Glomerular visceral epithelial cell (primary cell): ENCODE results near the gene IGSF9.
"Not testable (repeated sequence)": the region's sequence is repeated elsewhere in the genome, so short reads cannot be mapped to it uniquely, and the experiment has no call there.

Experiments
- DNase-seq: peaks from one replicate; pipeline ENCODE4 v3.0.0-alpha.2; 2016; ENCODE audit errors: extremely low spot score

IGSF9 gene

GRCh38 chr1:159920651-159921050 lies 24.8 kb downstream of the IGSF9 start:
- no peak for DNase-seq

DNA sequence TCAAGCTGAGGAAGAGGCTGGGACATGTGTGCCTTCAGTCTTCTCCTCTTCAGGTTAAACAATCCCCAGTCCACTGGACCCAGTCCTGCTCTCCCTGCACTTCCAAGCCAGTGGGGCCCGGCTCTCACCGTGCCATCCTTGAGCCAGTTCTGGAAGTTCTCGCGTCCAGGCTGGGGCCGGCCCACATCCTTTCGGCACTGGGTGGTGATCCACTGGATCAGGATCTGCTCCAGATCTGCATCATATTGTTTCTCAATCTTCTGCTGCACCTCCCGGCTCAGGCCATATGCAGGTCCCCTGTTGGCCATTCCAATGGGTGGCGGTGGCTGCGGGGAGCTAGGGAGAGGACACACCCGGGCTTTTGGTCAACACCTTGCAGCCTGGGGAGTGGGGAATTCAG lies 25.2 kb downstream of the IGSF9 start:
- no peak for DNase-seq

GRCh38 chr1:159919236-159919865 lies 26.1 kb downstream of the IGSF9 start:
- no peak for DNase-seq

DNA sequence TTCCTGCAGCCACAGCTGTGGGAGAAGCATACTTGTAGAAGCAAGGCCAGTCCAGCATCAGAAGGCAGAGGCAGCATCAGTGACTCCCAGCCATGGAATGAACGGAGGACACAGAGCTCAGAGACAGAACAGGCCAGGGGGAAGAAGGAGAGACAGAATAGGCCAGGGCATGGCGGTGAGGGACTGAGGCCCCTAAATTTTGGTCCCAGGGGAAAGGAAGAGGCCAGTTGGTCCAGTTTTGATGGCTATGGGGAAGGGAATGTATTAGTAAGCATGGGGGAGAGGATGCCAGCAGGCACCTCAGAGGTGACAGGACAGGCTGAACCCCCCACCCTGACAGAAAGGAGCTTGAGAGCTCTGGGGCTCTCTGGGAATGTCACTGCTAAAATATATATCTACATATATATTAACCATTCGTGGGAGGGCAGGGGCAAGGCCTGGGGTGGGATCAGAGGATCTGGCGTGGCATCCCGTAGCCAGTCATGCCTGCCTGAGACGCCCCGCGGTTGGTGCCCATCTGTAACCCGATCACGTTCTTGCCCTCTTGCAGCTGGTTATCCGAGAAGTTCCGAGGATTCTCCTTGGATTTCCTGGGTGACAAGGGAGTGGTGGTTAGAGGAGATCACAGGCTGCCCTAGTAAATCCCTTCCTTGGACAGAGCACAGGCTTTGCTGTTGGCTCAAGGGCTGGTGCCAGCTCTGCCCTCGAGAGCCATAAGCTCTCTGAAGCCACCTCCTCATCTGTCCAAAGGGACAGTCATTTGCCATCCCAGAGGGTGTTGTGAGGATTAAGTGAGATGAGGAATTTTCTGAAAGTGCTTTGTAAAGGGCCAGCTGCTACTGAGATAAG lies 26.8 kb downstream of the IGSF9 start:
- DNase-seq, result no peak

DNA sequence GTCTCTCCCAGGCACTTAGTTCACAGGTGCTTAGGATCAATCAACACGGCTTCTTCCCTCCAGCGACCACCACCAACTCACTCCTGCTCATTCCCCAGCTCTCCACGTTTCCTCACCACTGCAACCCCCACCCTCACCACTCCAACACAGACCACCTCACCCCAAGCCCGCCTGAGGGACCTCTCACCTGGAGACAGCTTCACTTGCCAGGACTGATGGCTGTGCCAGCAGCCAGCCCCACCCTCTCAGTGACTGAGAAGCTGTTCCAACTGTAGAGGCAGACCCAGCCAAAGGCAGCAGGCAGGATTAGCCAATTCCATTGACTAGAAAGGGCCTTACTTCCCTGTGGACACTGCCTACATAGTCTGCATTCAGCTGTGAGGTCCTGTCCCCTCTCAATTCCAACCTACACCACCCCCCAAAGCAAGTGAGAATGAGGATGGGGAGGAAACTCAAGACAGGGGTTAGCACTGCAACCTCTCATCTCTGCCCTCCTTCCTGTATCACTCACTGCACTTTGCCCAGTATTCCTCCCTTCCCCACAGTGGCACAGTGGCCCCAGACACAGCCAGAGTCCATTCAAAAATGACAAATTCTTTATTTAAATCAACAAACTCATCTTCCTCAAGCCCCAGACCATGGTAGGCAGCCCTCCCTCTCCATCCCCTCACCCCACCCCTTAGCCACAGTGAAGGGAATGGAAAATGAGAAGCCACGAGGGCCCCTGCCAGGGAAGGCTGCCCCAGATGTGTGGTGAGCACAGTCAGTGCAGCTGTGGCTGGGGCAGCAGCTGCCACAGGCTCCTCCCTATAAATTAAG lies 27.7 kb downstream of the IGSF9 start:
- DNase-seq, result no peak

GRCh38 chr1:159916242-159917051 lies 29.0 kb downstream of the IGSF9 start:
- peak; percentile 94 for DNase-seq

DNA sequence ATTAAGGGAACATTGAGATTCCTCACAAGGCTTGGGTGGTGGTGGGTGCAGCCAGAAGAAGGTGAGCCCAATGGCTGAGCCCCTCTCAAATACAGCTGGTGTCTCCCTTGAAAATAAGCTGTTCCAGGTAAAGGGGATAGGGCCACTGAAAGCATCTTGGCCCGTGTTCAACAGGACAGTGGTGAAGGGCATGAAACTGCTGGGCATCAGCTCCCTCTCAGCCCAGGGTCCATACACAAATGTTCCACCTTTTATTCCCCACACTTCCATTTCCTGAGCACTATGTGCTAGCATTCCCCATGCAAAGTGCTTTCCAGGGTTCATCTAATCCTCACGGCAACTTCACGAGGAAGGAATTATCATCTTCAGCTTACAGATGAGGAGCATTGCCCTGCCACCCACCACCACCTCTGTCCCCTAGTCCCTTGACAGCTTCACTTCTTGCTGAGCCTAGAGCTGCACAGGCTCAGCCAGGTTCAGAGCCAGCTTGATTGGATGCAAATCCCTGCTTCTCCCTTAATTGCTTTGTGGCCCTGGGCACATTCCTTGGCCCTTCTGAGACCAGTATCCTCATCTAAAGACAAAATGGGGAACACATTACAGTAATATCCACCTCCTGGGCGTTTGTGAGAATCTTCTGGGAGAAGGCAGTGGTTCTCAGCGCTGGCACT lies 29.7 kb downstream of the IGSF9 start:
- DNase-seq, result no peak

GRCh38 chr1:159914252-159915018 lies 31.0 kb downstream of the IGSF9 start:
- DNase-seq, result no peak

- no peak for DNase-seq
Measured at GRCh38 chr1:159913451-159914192, 31.8 kb downstream of the IGSF9 start.

GRCh38 chr1:159911326-159912070 lies 33.9 kb downstream of the IGSF9 start:
- no peak for DNase-seq

DNA sequence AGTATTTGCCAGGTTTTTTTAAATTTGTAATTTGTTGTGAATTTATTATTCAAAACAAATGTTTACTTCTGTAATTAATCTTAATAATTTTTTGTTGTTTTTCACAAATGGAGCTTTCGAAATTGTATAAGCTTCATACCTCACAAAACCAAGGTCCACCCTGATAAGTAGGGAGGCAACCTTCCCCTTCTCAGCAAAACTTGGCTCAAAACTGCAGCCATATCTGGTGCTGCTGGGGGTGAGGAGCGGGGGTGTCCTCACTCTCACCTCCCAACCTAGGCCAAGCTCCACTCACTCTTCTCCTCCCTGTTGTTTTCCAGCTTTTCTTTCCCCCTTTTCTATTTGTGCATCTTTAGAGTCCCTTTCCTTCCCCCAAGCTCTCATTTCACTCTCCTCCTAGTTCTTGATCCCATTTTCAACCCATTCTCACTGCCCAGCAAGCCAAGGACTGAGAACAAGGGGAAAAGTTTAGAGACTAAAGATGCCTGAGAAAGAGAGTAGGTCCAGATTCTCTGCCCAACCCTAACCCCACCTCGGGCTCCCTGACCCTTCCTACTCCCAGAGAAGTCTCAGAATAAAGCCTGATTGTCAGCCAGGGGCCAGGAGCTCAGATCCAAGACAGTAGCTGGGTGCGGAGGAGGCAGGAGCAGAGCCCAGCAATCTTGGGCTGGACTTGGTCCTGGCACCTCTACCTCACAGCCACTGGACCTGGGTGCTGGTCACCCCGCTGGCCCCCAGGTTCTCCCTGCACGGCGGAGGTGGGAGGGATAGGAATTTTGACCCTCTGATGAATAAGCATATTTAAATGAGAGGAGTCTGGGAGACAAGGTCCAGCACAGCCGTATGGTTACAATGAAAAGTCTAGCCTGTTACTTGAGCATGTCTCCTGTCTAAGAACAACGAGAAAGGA lies 37.1 kb downstream of the IGSF9 start:
- DNase-seq, result no peak

GRCh38 chr1:159906960-159907359 lies 38.5 kb downstream of the IGSF9 start:
- no peak for DNase-seq

DNA sequence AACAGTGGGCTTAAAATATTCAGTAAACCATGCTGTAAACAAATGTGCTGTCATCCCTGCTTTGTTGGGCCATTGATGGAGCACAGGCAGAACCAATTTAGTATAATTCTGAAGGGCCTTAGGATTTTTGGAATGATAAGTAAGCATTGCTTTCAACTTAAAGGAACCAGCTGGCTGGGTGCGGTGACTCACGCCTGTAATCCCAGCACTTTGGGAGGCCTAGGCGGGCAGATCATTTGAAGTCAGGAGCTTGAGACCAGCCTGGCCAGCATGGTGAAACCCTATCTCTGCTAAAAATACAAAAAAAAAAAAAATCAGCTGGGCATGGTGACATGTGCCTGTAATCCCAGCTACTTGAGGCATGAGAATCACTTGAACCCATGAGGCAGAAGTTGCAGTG lies 41.4 kb downstream of the IGSF9 start:
- not testable (repeated sequence) for DNase-seq

DNA sequence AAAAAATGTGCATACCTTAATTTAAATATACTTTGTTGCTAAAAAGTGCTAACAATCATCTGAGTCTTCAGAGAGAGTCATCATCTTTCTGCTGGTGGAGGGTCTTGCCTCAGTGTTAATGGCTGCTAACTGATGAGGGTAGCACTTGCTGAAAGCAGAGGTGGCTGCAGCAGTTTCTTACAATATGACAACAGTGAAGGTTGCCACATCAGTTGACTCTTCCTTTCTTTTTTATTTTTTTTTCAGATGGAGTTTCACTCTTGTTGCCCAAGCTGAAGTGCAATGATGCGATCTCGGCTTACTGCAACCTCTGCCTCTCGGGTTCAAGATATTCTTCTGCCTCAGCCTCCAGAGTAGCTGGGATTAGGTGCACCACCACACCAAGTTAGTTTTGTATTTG lies 42.9 kb downstream of the IGSF9 start:
- DNase-seq, result no peak

GRCh38 chr1:159900755-159901360 lies 44.6 kb downstream of the IGSF9 start:
- no peak for DNase-seq

DNA sequence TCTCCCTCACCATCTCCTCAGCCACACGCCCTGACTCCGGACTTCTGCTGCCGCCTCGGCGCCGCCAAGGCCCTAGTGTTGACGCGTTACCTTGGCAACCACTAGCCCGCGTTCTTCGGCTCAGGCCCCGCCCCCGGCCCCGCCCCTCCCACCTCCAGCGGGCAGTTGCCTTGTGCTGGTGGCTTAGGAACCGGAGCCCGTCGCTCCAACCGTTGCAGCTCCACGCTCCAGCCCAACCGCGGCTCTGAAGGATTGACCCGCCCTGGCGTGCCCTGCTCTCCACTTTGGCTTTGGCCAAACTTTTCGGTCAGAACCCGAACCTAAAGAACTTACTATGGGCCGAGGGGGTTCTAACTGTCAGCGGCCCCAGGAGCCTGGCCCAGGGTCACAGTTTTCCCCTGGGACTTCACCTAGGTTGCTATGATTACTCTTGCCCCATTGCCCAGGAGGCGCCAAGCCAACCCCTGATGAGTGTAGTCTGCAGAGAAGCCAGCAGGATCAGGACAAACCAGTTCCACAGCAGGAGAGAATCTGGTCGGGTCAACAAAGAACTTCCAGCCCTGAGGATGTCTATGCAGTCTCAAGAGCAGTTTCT lies 45.2 kb downstream of the IGSF9 start, which contains the start of gene CFAP45:
TSS of gene CFAP45 (minus strand) at position 80 of the 595 bp plus-strand sequence. CDS start at position 13, 67 bp downstream.
- peak; percentile 48 for DNase-seq

DNA sequence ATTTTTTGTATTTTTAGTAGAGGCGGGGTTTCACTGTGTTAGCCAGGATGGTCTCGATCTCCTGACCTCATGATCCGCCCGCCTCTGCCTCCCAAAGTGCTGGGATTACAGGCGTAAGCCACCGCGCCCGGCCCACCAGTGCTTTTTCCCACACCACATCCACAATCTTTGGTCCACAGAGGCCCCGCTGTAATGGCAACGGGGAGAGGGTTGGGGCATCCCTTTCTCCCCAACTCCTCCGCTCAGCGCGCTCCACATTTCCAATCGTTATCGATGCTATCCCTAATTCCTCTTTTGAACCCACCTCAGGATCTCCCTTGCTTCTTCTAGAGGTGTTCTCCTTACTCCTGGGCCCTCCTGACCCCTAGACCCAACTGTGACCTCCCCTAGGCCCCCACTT lies 45.8 kb downstream of the IGSF9 start:
- DNase-seq, result not testable (repeated sequence)
